ENCODE measurements around the gene CPEB3.
"Not testable (repeated sequence)": the region's sequence is repeated elsewhere in the genome, so short reads cannot be mapped to it uniquely, and the experiment has no call there.

The CPEB3 gene

DNA sequence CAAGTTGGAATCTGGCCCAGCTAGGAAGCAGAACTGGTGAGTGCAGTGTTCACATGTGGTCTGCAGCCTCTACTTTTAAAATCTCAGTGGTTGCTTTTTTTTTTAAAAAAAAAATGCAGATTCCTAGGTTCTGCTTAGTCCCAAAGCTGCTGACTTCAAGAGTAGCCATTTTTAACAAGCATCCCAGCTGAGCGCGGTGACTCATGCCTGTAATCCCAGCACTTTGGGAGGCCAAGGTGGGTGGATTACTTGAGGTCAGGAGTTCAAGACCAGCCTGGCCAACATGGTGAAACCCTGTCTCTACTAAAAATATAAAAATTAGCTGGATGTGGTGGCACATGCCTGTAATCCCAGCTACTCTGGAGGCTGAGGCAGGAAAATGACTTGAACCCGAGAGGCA is 265.5 kb downstream of the CPEB3 start:
- H3K4me3 Mint-ChIP-seq, DNase-seq, H3K9me3 Mint-ChIP-seq, H3K4me1 Mint-ChIP-seq, H3K27ac Mint-ChIP-seq, ATAC-seq, H3K27me3 Mint-ChIP-seq: not testable (repeated sequence)

GRCh38 chr10:92024700-92025099 is 266.2 kb downstream of the CPEB3 start:
- no peak for DNase-seq
- Mint-ChIP-seq H3K4me3 (no peak overlapping the region), H3K4me1 (no peaks in the 10 kb centered on the region), H3K27ac (no peak overlapping the region), H3K27me3 (no peaks in the 10 kb centered on the region), H3K9me3 (no peaks in the 10 kb centered on the region)
- ATAC-seq = no peak

GRCh38 chr10:92014620-92015019 is 276.3 kb downstream of the CPEB3 start:
- no peaks in the 10 kb centered on the region for H3K27me3 Mint-ChIP-seq
- ATAC-seq (no peak), DNase-seq (no peak)
- no peak overlapping the region for H3K27ac Mint-ChIP-seq
- no peak overlapping the region for H3K4me3 Mint-ChIP-seq
- peaks cover 11% of the 10 kb centered on the region for H3K4me1 Mint-ChIP-seq
- H3K9me3 Mint-ChIP-seq = no peaks in the 10 kb centered on the region

GRCh38 chr10:92011560-92012214 is 279.2 kb downstream of the CPEB3 start:
- no peaks in the 10 kb centered on the region for H3K27me3 Mint-ChIP-seq
- H3K27ac Mint-ChIP-seq = peak overlapping the region; percentile 42 to 58
- no peak for DNase-seq
- no peak overlapping the region for H3K4me3 Mint-ChIP-seq
- H3K4me1 Mint-ChIP-seq = peaks cover 11% of the 10 kb centered on the region
- H3K9me3 Mint-ChIP-seq = no peaks in the 10 kb centered on the region
- ATAC-seq = peak; percentile 94

DNA sequence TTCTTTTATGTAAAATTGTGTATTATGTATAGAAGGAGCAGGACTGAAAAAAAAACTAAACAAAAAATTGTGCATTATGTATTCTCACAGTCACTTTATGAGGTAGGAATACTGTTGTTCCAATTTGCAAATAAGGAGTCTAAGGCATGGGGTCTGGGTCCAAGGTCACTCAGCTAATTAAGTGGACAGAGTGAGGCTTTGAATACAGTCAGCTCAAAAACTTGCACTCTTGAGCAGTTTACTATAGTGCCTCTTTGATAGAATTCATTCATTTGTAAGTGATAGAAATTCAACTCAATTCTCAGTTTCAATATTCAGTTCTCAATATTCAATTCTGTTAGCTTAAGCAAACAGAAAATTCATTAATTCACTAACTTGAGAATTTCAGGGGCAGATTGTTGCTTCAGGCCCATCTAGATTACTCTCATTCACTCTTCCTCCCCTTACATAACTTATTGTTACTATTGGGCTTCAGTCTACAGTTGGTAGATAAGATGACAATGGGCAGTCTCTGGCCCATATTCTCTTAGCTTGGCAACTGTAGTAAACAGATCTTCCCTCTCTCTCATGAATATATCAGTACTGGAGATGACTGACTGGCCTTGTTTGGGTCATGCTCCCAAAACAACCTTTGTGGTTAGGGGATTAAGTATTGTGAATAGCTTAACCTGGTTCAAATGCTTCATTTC is 280.7 kb downstream of the CPEB3 start:
- H3K4me3 Mint-ChIP-seq = no peak overlapping the region
- no peaks in the 10 kb centered on the region for H3K27me3 Mint-ChIP-seq
- DNase-seq (no peak), ATAC-seq (no peak)
- H3K4me1 Mint-ChIP-seq = peaks cover 11% of the 10 kb centered on the region
- no peak overlapping the region for H3K27ac Mint-ChIP-seq
- no peaks in the 10 kb centered on the region for H3K9me3 Mint-ChIP-seq

DNA sequence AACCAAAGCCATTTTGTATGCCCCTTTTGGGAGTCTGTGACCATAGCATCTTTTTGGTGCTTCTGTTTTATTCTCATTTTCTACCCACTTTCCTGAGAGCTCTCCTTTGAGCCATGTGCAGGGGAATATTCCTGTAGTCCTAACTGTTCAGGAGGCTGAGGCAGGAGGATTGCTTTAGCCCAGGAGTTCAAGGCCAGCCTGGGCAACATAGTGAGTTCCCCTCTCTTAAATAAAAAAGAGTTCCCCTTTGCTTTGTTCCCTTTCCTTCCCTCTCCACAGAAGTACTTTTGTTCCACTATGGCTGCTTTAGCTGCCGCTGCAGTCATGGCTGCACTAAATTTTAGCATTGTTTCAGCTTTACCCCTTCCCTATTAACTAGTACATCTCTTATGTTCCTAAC is 281.4 kb downstream of the CPEB3 start:
- Mint-ChIP-seq H3K27ac (no peak overlapping the region), H3K9me3 (no peaks in the 10 kb centered on the region), H3K4me1 (peaks cover 11% of the 10 kb centered on the region), H3K27me3 (no peaks in the 10 kb centered on the region), H3K4me3 (no peak overlapping the region)
- ATAC-seq (no peak), DNase-seq (no peak)

DNA sequence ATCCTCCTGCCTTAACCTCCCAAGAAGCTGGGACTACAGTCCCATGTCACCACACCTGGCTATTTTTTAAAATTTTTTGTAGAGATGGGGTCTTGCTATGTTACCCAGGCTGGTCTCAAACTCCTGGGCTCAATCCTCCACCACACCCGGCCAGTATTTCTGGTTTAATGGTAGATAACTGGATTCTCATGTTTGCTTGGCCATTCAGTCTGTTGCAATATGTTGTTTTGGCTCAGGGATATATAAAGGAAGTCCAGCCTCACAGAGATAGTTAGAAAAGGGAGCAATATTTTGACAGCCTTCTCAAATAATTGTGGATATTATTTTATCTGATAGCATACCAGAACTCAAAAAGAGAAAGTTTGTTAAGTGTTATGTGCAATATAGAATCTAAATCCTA is 284.9 kb downstream of the CPEB3 start:
- H3K9me3 Mint-ChIP-seq = peaks cover 0 to 4% of the 10 kb centered on the region in 2 donors

DNA sequence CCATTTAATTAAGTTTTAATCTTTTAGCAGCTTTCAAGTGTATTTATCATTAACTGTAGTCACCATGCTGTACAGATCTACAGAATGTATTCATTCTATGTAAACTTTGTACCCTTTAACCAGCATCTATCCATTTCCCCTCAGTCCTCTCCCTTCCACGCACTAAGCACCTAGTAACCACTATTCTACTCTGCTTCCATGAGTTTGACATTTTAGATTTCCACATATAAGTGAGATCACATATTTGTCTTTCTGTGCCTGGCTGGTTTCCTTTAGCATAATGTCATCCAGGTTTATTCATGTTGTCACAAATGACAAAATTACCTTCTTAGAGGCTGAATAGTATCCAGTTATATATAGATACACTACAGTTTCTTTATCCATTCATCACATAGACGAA is 287.6 kb downstream of the CPEB3 start:
- Mint-ChIP-seq H3K27ac (no peak overlapping the region), H3K9me3 (peaks cover 0 to 10% of the 10 kb centered on the region in 2 donors), H3K4me3 (no peak overlapping the region), H3K27me3 (no peaks in the 10 kb centered on the region), H3K4me1 (no peaks in the 10 kb centered on the region)
- no peak for DNase-seq
- ATAC-seq = no peak

More for the DNA sequence above, 284.9 kb downstream of the CPEB3 start:
- peaks cover 6% of the 10 kb centered on the region for H3K4me1 Mint-ChIP-seq
- no peak overlapping the region for H3K27ac Mint-ChIP-seq
- H3K4me3 Mint-ChIP-seq = no peak overlapping the region
- DNase-seq (no peak), ATAC-seq (no peak)
- no peaks in the 10 kb centered on the region for H3K27me3 Mint-ChIP-seq

DNA sequence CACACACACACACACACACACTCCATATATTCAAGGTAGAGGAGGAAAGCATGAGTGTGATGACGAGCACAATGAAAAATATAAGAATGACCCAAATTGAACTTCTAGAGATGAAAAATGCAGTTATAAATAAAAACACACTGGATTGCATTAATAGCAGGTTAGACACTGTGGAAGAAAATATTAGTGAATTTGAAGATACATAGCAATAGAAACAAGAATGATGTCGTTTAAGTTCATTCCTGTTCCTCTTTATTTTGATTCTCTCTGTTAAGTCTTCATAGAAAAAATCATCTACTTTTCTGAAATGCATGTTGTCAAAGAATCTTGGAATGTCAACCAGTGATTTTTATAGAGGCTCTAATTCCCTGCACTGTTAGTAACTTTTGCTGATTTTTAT is 288.9 kb downstream of the CPEB3 start:
- Mint-ChIP-seq H3K4me3 (no peak overlapping the region), H3K27ac (no peak overlapping the region), H3K27me3 (no peaks in the 10 kb centered on the region), H3K4me1 (no peaks in the 10 kb centered on the region), H3K9me3 (peaks cover 0 to 10% of the 10 kb centered on the region in 2 donors)
- DNase-seq (no peak), ATAC-seq (no peak)

DNA sequence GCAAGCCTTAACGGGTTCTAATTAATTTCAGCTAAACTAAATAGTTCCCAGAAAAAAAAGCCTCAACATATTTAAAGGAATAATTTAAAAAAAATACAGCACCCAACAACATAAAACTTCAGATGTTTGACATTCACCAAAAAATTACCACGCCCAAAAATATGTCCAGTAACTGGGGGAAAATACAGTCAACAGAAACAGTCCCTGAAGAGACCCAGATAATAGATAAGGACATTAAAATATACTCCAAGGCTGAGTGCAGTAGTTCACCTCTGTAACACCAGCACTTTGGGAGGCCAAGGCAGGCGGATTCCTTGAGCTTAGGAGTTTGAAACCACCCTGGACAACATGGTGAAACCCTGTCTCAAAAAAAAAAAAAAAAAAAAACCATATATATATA is 289.3 kb downstream of the CPEB3 start:
- DNase-seq (no peak), ATAC-seq (no peak)
- Mint-ChIP-seq H3K9me3 (peaks cover 0 to 10% of the 10 kb centered on the region in 2 donors), H3K27ac (no peak overlapping the region), H3K4me3 (no peak overlapping the region), H3K4me1 (no peaks in the 10 kb centered on the region), H3K27me3 (no peaks in the 10 kb centered on the region)
